Measurements from ENCODE around the gene NDUFS6.
"Not testable (repeated sequence)": the region's sequence is repeated elsewhere in the genome, so short reads cannot be mapped to it uniquely, and the experiment has no call there.

Gene NDUFS6

DNA sequence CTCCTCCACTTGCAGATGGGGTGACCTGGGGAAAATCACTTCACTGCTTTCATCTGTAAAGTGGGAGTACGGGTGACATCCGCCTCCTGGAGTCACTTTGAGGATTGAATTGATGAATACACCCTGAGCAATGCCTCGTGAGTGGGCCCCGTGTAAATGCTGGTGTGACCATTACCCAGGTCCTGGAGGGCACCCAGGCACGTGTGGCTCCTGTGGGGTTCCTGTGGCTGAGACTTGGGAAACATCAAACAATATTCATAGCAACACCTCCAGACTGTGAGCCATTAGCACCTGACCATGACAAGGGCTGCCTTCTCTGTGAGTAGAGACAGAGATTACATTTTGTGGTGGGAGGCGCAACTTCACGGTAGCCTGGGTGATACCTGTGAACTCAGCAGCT lies 13.0 kb upstream of the NDUFS6 start:
- H2BK5ac ChIP-seq (ENCODE audit: low read length) = no peak overlapping the region
- no peaks in the 10 kb centered on the region for H3K36me3 ChIP-seq (replicated peaks in 1 of 2; ENCODE audit: control insufficient read depth in 2 of 2, insufficient read depth in 2 of 2, low read length in 2 of 2)
- peaks cover 2 to 13% of the 10 kb centered on the region in 2 donors for H3K4me1 ChIP-seq (ENCODE audit: control insufficient read depth in 2 of 2, insufficient read depth in 1 of 2, low read depth in 1 of 2, low read length in 2 of 2)
- no peak overlapping the region for H3K4ac ChIP-seq (ENCODE audit: low read length)
- H2BK15ac ChIP-seq (ENCODE audit: low read length) = no peak overlapping the region
- peak overlapping the region; percentile 14 for H2AK5ac ChIP-seq (ENCODE audit: low read depth, low read length)
- H3K9me3 ChIP-seq (replicated peaks in 1 of 2; ENCODE audit: control insufficient read depth in 2 of 2, insufficient read depth in 1 of 2, low read depth in 1 of 2, low read length in 2 of 2) = no peaks in the 10 kb centered on the region
- no peaks in the 10 kb centered on the region for H3K27me3 ChIP-seq (ENCODE audit: control insufficient read depth in 3 of 3, insufficient read depth in 3 of 3, low read depth in 1 of 3, low read length in 3 of 3)
- no peak overlapping the region for H3K4me2 ChIP-seq (ENCODE audit: insufficient read depth, low read length, poor library complexity, severe bottlenecking)
- H3K18ac ChIP-seq (ENCODE audit: low read length) = no peak overlapping the region
- H2BK12ac ChIP-seq (ENCODE audit: low read length) = no peak overlapping the region
- no CpG with 5 or more reads among the region's 7 CpGs for WGBS, 2 donors (ENCODE audit: extremely low coverage in 2 of 2, insufficient read length in 2 of 2, insufficient replicate concordance in 1 of 2)
- H3K27ac ChIP-seq (replicated peaks; ENCODE audit: low read length) = no peak overlapping the region
- no peak overlapping the region for H2BK120ac ChIP-seq (ENCODE audit: low read depth, low read length)
- H3K14ac ChIP-seq (ENCODE audit: low read length) = no peak overlapping the region
- H3K9ac ChIP-seq (ENCODE audit: low read depth, low read length, poor library complexity) = no peak overlapping the region
- H3K79me1 ChIP-seq (ENCODE audit: low read depth, low read length) = no peaks in the 10 kb centered on the region
- no peak overlapping the region for H3K23ac ChIP-seq (ENCODE audit: low read depth, low read length, poor library complexity)
- H4K8ac ChIP-seq (ENCODE audit: low read depth, low read length) = no peak overlapping the region
- H4K91ac ChIP-seq (ENCODE audit: low read depth, low read length, poor library complexity) = no peak overlapping the region
- H2AFZ ChIP-seq (ENCODE audit: low read length) = no peak overlapping the region
- H3K4me3 ChIP-seq (ENCODE audit: low read length in 2 of 2) = no peak overlapping the region
- no peak for DNase-seq (ENCODE audit: low spot score)

DNA sequence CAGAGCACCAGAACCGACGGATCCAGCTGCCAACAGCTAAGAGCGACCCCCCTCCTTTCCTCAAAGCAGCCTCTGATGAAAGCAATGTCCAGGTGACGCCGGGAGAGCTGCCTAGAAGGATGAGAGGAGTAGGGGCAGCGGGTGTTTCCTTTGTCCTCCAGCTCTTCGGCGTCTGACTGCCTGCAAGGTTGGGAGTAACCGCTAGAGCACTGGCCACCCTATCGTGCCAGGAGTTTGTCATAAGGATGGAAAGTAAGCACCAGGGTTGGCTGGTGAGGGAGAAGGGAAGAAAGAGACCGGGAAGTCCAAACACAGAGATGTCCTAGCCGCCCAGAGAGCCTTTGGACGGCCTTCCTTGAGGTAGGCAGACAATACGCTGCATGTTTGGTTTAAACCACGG lies 12.4 kb upstream of the NDUFS6 start:
- no peak overlapping the region for H2BK15ac ChIP-seq (ENCODE audit: low read length)
- peaks cover 2 to 13% of the 10 kb centered on the region in 2 donors for H3K4me1 ChIP-seq (ENCODE audit: control insufficient read depth in 2 of 2, insufficient read depth in 1 of 2, low read depth in 1 of 2, low read length in 2 of 2)
- H3K4me3 ChIP-seq (ENCODE audit: low read length in 2 of 2) = no peak overlapping the region
- no peak overlapping the region for H2BK12ac ChIP-seq (ENCODE audit: low read length)
- H4K91ac ChIP-seq (ENCODE audit: low read depth, low read length, poor library complexity) = no peak overlapping the region
- no peaks in the 10 kb centered on the region for H3K36me3 ChIP-seq (replicated peaks in 1 of 2; ENCODE audit: control insufficient read depth in 2 of 2, insufficient read depth in 2 of 2, low read length in 2 of 2)
- H3K27ac ChIP-seq (replicated peaks; ENCODE audit: low read length) = no peak overlapping the region
- no peak overlapping the region for H3K14ac ChIP-seq (ENCODE audit: low read length)
- no peak overlapping the region for H3K9ac ChIP-seq (ENCODE audit: low read depth, low read length, poor library complexity)
- no peak overlapping the region for H3K4ac ChIP-seq (ENCODE audit: low read length)
- DNase-seq (ENCODE audit: low spot score) = no peak
- H2BK5ac ChIP-seq (ENCODE audit: low read length) = no peak overlapping the region
- H3K4me2 ChIP-seq (ENCODE audit: insufficient read depth, low read length, poor library complexity, severe bottlenecking) = no peak overlapping the region
- peak overlapping the region; percentile 15 for H2AK5ac ChIP-seq (ENCODE audit: low read depth, low read length)
- H3K9me3 ChIP-seq (replicated peaks in 1 of 2; ENCODE audit: control insufficient read depth in 2 of 2, insufficient read depth in 1 of 2, low read depth in 1 of 2, low read length in 2 of 2) = no peaks in the 10 kb centered on the region
- H3K27me3 ChIP-seq (ENCODE audit: control insufficient read depth in 3 of 3, insufficient read depth in 3 of 3, low read depth in 1 of 3, low read length in 3 of 3) = no peaks in the 10 kb centered on the region
- peak overlapping the region; percentile 66 for H2AFZ ChIP-seq (ENCODE audit: low read length)
- no peak overlapping the region for H3K23ac ChIP-seq (ENCODE audit: low read depth, low read length, poor library complexity)
- H3K18ac ChIP-seq (ENCODE audit: low read length) = no peak overlapping the region
- WGBS, 2 donors (ENCODE audit: extremely low coverage in 2 of 2, insufficient read length in 2 of 2, insufficient replicate concordance in 1 of 2) = no CpG with 5 or more reads among the region's 15 CpGs
- no peaks in the 10 kb centered on the region for H3K79me1 ChIP-seq (ENCODE audit: low read depth, low read length)
- H2BK120ac ChIP-seq (ENCODE audit: low read depth, low read length) = no peak overlapping the region
- no peak overlapping the region for H4K8ac ChIP-seq (ENCODE audit: low read depth, low read length)

DNA sequence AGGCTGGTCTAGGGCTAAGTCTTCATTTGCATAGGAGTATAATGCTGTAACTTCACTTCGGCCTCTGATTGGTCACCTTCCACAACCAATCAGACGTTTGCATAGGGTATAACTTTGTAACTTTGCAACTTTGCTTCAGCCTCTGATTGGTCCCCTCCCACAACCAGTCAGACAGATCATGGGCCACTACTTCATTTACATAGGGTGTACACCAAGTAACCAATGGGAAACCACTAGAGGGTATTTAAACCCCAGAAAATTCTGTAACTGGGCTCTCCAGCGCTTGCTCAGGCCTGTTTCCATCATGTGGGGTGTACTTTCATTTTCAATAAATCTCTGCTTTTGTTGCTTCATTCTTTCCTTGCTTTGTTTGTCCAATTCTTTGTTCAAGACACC lies 11.8 kb upstream of the NDUFS6 start:
- not testable (repeated sequence) for H2BK120ac ChIP-seq (ENCODE audit: low read depth, low read length); DNase-seq (ENCODE audit: low spot score); H2AK5ac ChIP-seq (ENCODE audit: low read depth, low read length); H2BK5ac ChIP-seq (ENCODE audit: low read length); H3K36me3 ChIP-seq (replicated peaks in 1 of 2; ENCODE audit: control insufficient read depth in 2 of 2, insufficient read depth in 2 of 2, low read length in 2 of 2); H3K23ac ChIP-seq (ENCODE audit: low read depth, low read length, poor library complexity); H4K8ac ChIP-seq (ENCODE audit: low read depth, low read length); H3K27me3 ChIP-seq (ENCODE audit: control insufficient read depth in 3 of 3, insufficient read depth in 3 of 3, low read depth in 1 of 3, low read length in 3 of 3); H3K9me3 ChIP-seq (replicated peaks in 1 of 2; ENCODE audit: control insufficient read depth in 2 of 2, insufficient read depth in 1 of 2, low read depth in 1 of 2, low read length in 2 of 2); H3K4ac ChIP-seq (ENCODE audit: low read length); H4K91ac ChIP-seq (ENCODE audit: low read depth, low read length, poor library complexity); H2BK15ac ChIP-seq (ENCODE audit: low read length); H3K4me3 ChIP-seq (ENCODE audit: low read length in 2 of 2); H3K14ac ChIP-seq (ENCODE audit: low read length); H3K18ac ChIP-seq (ENCODE audit: low read length); H3K9ac ChIP-seq (ENCODE audit: low read depth, low read length, poor library complexity); H3K79me1 ChIP-seq (ENCODE audit: low read depth, low read length); H3K4me2 ChIP-seq (ENCODE audit: insufficient read depth, low read length, poor library complexity, severe bottlenecking); H3K27ac ChIP-seq (replicated peaks; ENCODE audit: low read length); H2BK12ac ChIP-seq (ENCODE audit: low read length)
- peaks cover 2 to 13% of the 10 kb centered on the region in 2 donors for H3K4me1 ChIP-seq (ENCODE audit: control insufficient read depth in 2 of 2, insufficient read depth in 1 of 2, low read depth in 1 of 2, low read length in 2 of 2)
- WGBS, 2 donors (ENCODE audit: extremely low coverage in 2 of 2, insufficient read length in 2 of 2, insufficient replicate concordance in 1 of 2) = no CpG with 5 or more reads among the region's 3 CpGs
- peak overlapping the region; percentile 86 for H2AFZ ChIP-seq (ENCODE audit: low read length)

DNA sequence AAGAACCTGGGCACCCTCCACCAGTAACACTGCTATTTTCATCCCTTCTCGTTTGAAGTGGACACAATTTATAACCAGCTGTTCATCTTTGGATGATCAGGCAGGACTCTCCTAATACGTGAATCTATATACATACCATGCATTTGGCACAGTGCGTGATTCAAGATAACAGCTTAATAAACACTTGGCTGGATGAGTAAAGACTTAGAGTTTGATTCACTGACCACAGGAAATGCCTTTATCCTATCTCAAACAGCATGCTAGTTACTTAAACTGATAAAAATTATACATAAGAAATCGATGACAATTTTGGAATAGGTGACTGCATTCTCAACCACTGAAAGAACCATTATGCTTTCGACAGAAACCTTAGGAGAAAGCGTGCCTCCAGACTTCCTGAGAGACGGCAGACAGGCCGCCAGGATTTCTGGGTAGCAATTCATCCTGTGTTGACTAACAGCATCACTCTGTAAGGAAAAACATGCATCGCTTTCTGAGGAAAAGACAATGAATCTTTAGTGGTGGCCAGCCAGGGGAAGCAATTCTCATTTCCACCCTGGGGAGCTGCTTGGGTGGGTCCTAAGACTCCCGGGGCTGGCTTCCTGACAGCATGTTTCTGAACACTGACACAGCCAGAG lies 11.3 kb upstream of the NDUFS6 start:
- no peak for DNase-seq (ENCODE audit: low spot score)
- H3K36me3 ChIP-seq (replicated peaks in 1 of 2; ENCODE audit: control insufficient read depth in 2 of 2, insufficient read depth in 2 of 2, low read length in 2 of 2) = no peaks in the 10 kb centered on the region
- H3K27me3 ChIP-seq (ENCODE audit: control insufficient read depth in 3 of 3, insufficient read depth in 3 of 3, low read depth in 1 of 3, low read length in 3 of 3) = no peaks in the 10 kb centered on the region
- H3K4me3 ChIP-seq (ENCODE audit: low read length in 2 of 2) = no peak overlapping the region
- H3K4me1 ChIP-seq (ENCODE audit: control insufficient read depth in 2 of 2, insufficient read depth in 1 of 2, low read depth in 1 of 2, low read length in 2 of 2) = peaks cover 2 to 13% of the 10 kb centered on the region in 2 donors
- no peak overlapping the region for H4K8ac ChIP-seq (ENCODE audit: low read depth, low read length)
- H2BK120ac ChIP-seq (ENCODE audit: low read depth, low read length) = no peak overlapping the region
- no peak overlapping the region for H2BK12ac ChIP-seq (ENCODE audit: low read length)
- H2AFZ ChIP-seq (ENCODE audit: low read length) = peak overlapping the region; percentile 86
- no CpG with 5 or more reads among the region's 10 CpGs for WGBS, 2 donors (ENCODE audit: extremely low coverage in 2 of 2, insufficient read length in 2 of 2, insufficient replicate concordance in 1 of 2)
- H3K79me1 ChIP-seq (ENCODE audit: low read depth, low read length) = no peaks in the 10 kb centered on the region
- H2AK5ac ChIP-seq (ENCODE audit: low read depth, low read length) = no peak overlapping the region
- no peak overlapping the region for H2BK5ac ChIP-seq (ENCODE audit: low read length)
- no peaks in the 10 kb centered on the region for H3K9me3 ChIP-seq (replicated peaks in 1 of 2; ENCODE audit: control insufficient read depth in 2 of 2, insufficient read depth in 1 of 2, low read depth in 1 of 2, low read length in 2 of 2)
- no peak overlapping the region for H2BK15ac ChIP-seq (ENCODE audit: low read length)
- no peak overlapping the region for H3K14ac ChIP-seq (ENCODE audit: low read length)
- H3K27ac ChIP-seq (replicated peaks; ENCODE audit: low read length) = no peak overlapping the region
- H3K9ac ChIP-seq (ENCODE audit: low read depth, low read length, poor library complexity) = no peak overlapping the region
- H3K4me2 ChIP-seq (ENCODE audit: insufficient read depth, low read length, poor library complexity, severe bottlenecking) = no peak overlapping the region
- H4K91ac ChIP-seq (ENCODE audit: low read depth, low read length, poor library complexity) = no peak overlapping the region
- no peak overlapping the region for H3K23ac ChIP-seq (ENCODE audit: low read depth, low read length, poor library complexity)
- H3K4ac ChIP-seq (ENCODE audit: low read length) = no peak overlapping the region
- H3K18ac ChIP-seq (ENCODE audit: low read length) = no peak overlapping the region
